Measurements from ENCODE around the gene VTN. TPM values are rescaled to one million over a fixed set of nuclear protein-coding genes. Genes with fewer than 3 reads are reported as not detected.
A peak's percentile ranks its signal among the peaks of the same experiment; 100 is the strongest.
"Not testable (repeated sequence)": the region's sequence is repeated elsewhere in the genome, so short reads cannot be mapped to it uniquely, and the experiment has no call there.

Gene VTN
- total and polyA plus RNA-seq, 2 experiments from 2014 or later = 4.3 to 5.6 TPM

- Histone ChIP-seq H3K9me3 (ENCODE audit: low read depth) (no peaks in the 10 kb centered on the region), H3K27me3 (no peaks in the 10 kb centered on the region), H3K4me3 (no peak overlapping the region), H3K36me3 (peaks cover 54% of the 10 kb centered on the region), H3K4me1 (ENCODE audit: low read depth) (peaks cover 2% of the 10 kb centered on the region), H3K27ac (peak overlapping the region; percentile 53)
- no peak for TF ChIP-seq CTCF (IDR thresholded peaks at IDR 0.05; ENCODE audit: low read depth, low read length)
- DNase-seq (ENCODE audit: low read depth in 1 of 2, low spot score in 1 of 2) = no peak
These were observed 26.1 kb downstream of the VTN start for GRCh38 chr17:28344011-28344410.

- DNase-seq (ENCODE audit: low read depth in 1 of 2, low spot score in 1 of 2) = no peak
- peaks cover 2% of the 10 kb centered on the region for H3K4me1 ChIP-seq (ENCODE audit: low read depth)
- H3K9me3 ChIP-seq (ENCODE audit: low read depth) = no peaks in the 10 kb centered on the region
- H3K4me3 ChIP-seq = no peak overlapping the region
- H3K27me3 ChIP-seq = no peaks in the 10 kb centered on the region
- H3K27ac ChIP-seq = peak overlapping the region; percentile 53
- no peak for TF ChIP-seq CTCF (IDR thresholded peaks at IDR 0.05; ENCODE audit: low read depth, low read length)
- peaks cover 50% of the 10 kb centered on the region for H3K36me3 ChIP-seq
These were observed 26.6 kb downstream of the VTN start for GRCh38 chr17:28343491-28343932.

GRCh38 chr17:28342313-28342712, 27.8 kb downstream of the VTN start:
- Histone ChIP-seq H3K4me1 (ENCODE audit: low read depth) (peaks cover 2% of the 10 kb centered on the region), H3K27me3 (no peaks in the 10 kb centered on the region), H3K36me3 (peaks cover 41% of the 10 kb centered on the region), H3K27ac (no peak overlapping the region), H3K4me3 (no peak overlapping the region), H3K9me3 (ENCODE audit: low read depth) (no peaks in the 10 kb centered on the region)
- TF ChIP-seq CTCF (IDR thresholded peaks at IDR 0.05; ENCODE audit: low read depth, low read length) = no peak
- DNase-seq (ENCODE audit: low read depth in 1 of 2, low spot score in 1 of 2) = no peak

GRCh38 chr17:28341516-28341915, 28.6 kb downstream of the VTN start:
- Histone ChIP-seq H3K4me1 (ENCODE audit: low read depth) (no peaks in the 10 kb centered on the region), H3K4me3 (no peak overlapping the region), H3K36me3 (peaks cover 41% of the 10 kb centered on the region), H3K27me3 (no peaks in the 10 kb centered on the region), H3K9me3 (ENCODE audit: low read depth) (no peaks in the 10 kb centered on the region), H3K27ac (no peak overlapping the region)
- DNase-seq (ENCODE audit: low read depth in 1 of 2, low spot score in 1 of 2) = no peak
- TF ChIP-seq CTCF (IDR thresholded peaks at IDR 0.05; ENCODE audit: low read depth, low read length) = no peak

- H3K27me3 ChIP-seq = no peaks in the 10 kb centered on the region
- no peak overlapping the region for H3K4me3 ChIP-seq
- no peaks in the 10 kb centered on the region for H3K9me3 ChIP-seq (ENCODE audit: low read depth)
- H3K36me3 ChIP-seq = peaks cover 41% of the 10 kb centered on the region
- no peak overlapping the region for H3K27ac ChIP-seq
- TF ChIP-seq CTCF (IDR thresholded peaks at IDR 0.05; ENCODE audit: low read depth, low read length) = no peak
- DNase-seq (ENCODE audit: low read depth in 1 of 2, low spot score in 1 of 2) = no peak
- H3K4me1 ChIP-seq (ENCODE audit: low read depth) = no peaks in the 10 kb centered on the region
These were observed 29.7 kb downstream of the VTN start for GRCh38 chr17:28340374-28340773.

GRCh38 chr17:28339431-28339830, 30.7 kb downstream of the VTN start:
- no peaks in the 10 kb centered on the region for H3K27me3 ChIP-seq
- H3K27ac ChIP-seq = no peak overlapping the region
- no peak for DNase-seq (ENCODE audit: low read depth in 1 of 2, low spot score in 1 of 2)

GRCh38 chr17:28338769-28339212, 31.3 kb downstream of the VTN start:
- H3K27ac ChIP-seq; DNase-seq (ENCODE audit: low read depth in 1 of 2, low spot score in 1 of 2): not testable (repeated sequence)

More at GRCh38 chr17:28339431-28339830, 30.7 kb downstream of the VTN start:
- H3K4me3 ChIP-seq = no peak overlapping the region
- no peaks in the 10 kb centered on the region for H3K9me3 ChIP-seq (ENCODE audit: low read depth)
- peaks cover 3% of the 10 kb centered on the region for H3K4me1 ChIP-seq (ENCODE audit: low read depth)
- H3K36me3 ChIP-seq = peaks cover 32% of the 10 kb centered on the region
- no peak for TF ChIP-seq CTCF (IDR thresholded peaks at IDR 0.05; ENCODE audit: low read depth, low read length)

More at GRCh38 chr17:28338769-28339212, 31.3 kb downstream of the VTN start:
- not testable (repeated sequence) for H3K27me3 ChIP-seq; H3K4me1 ChIP-seq (ENCODE audit: low read depth); H3K9me3 ChIP-seq (ENCODE audit: low read depth); H3K4me3 ChIP-seq
- H3K36me3 ChIP-seq = peaks cover 32% of the 10 kb centered on the region
